Measurements from ENCODE around the gene ZNF697.
A peak's percentile ranks its signal among the peaks of the same experiment; 100 is the strongest.
"Not testable (repeated sequence)": the region's sequence is repeated elsewhere in the genome, so short reads cannot be mapped to it uniquely, and the experiment has no call there.

The ZNF697 gene

DNA sequence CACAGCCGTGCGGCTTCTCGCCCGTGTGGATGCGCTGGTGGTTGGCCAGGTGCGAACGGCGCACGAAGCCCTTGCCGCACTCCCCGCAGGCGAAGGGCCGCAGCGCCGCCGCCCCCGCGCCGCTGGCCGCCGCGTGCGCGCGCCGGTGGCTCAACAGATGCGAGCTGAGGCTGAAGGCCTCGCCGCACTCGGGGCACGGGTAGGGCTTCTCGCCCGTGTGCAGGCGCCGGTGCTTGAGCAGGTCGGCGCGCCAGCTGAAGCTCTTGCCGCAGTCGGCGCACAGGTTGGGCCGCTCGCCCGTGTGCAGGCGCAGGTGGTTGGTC is 24.9 kb downstream of the ZNF697 start:
- TF ChIP-seq CTCF (IDR thresholded peaks at IDR 0.05; ENCODE audit: borderline replicate concordance, insufficient read depth, low read depth, low read length), result no peak
- H3K4me3 ChIP-seq (ENCODE audit: low read depth, low read length), result no peak overlapping the region

- no peak overlapping the region for H3K4me3 ChIP-seq (ENCODE audit: low read depth, low read length)
- no peak for TF ChIP-seq CTCF (IDR thresholded peaks at IDR 0.05; ENCODE audit: borderline replicate concordance, insufficient read depth, low read depth, low read length)
Measured at GRCh38 chr1:119622311-119623192, 25.5 kb downstream of the ZNF697 start.

GRCh38 chr1:119621705-119622104 is 26.4 kb downstream of the ZNF697 start:
- H3K4me3 ChIP-seq (ENCODE audit: low read depth, low read length), result no peak overlapping the region
- TF ChIP-seq CTCF (IDR thresholded peaks at IDR 0.05; ENCODE audit: borderline replicate concordance, insufficient read depth, low read depth, low read length), result no peak

GRCh38 chr1:119617751-119618691 is 30.0 kb downstream of the ZNF697 start:
- no peak overlapping the region for H3K4me3 ChIP-seq (ENCODE audit: low read depth, low read length)
- TF ChIP-seq CTCF (IDR thresholded peaks at IDR 0.05; ENCODE audit: borderline replicate concordance, insufficient read depth, low read depth, low read length), result no peak

DNA sequence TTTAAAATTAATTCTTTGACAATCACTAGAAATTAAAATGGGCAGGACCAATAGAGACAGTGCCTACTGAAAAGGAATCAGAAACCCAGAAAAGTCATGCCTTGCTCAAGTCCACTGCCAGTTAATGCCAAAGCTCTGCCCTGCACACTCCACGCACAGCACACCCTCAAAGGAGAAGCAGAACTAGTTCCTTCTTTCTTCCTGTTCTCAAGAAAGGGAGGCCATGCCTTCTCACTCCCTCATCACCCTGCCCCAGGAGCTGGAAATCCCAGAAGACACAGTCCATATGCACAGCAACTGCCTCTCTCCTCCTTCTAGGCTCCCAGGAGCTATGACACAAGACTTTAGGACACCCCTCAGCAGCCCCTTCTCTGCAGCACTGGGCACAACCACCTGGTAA is 31.3 kb downstream of the ZNF697 start:
- H3K4me3 ChIP-seq (ENCODE audit: low read depth, low read length), result not testable (repeated sequence)

DNA sequence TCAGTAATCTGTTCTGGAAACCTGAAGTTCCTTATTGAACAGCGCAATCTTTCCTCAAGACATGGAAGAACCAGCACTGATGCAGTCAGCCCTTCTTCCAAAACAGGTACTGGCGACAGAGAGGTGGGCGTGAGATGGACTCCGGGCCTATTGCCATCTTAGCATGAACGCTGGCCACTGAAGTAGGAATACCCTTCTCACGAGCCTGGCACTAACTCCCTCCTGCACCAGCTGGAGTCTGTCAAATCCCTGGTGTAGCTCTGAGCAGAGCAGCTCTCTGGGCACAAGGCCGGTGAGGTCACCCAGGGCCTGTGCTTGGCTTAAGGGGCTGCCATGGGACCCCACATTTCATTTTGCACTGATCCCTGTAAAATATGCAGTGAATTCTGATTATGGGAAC is 33.0 kb downstream of the ZNF697 start:
- H3K4me3 ChIP-seq (ENCODE audit: low read depth, low read length), result not testable (repeated sequence)

- peak; percentile 81 for TF ChIP-seq CTCF (IDR thresholded peaks at IDR 0.05; ENCODE audit: borderline replicate concordance, insufficient read depth, low read depth, low read length)
- H3K4me3 ChIP-seq (ENCODE audit: low read depth, low read length), result no peak overlapping the region
Measured at GRCh38 chr1:119613769-119614720, 34.0 kb downstream of the ZNF697 start.

All from GM12875 (cell line).